ENCODE measurements around the gene XPNPEP2. TPM values are rescaled to one million over a fixed set of nuclear protein-coding genes. Genes with fewer than 3 reads are reported as not detected.

XPNPEP2 gene
- total RNA-seq, 1 experiment from 2014 or later: not detected

- H3K4me1 ChIP-seq (ENCODE audit: control insufficient read depth, insufficient read depth, low read length): no peaks in the 10 kb centered on the region
- no peak overlapping the region for H3K4me3 ChIP-seq (ENCODE audit: low read depth in 2 of 2, low read length in 2 of 2)
- ATAC-seq: no peak
- intact Hi-C loops (cut with micrococcal nuclease; ENCODE audit: unreplicated experiment) (no loop called here), in situ Hi-C loops (cut with HindIII; ENCODE audit: low pct_unique_long_range_greater_than_20kb, low sequenced_read_pairs) (no loop called here)
- POLR2A ChIA-PET: no interaction called here
- H3K36me3 ChIP-seq (ENCODE audit: control insufficient read depth, insufficient read depth, low read length): no peaks in the 10 kb centered on the region
- no peak for DNase-seq (ENCODE audit: low read depth, low spot score)
- TF ChIP-seq CTCF (IDR thresholded peaks at IDR 0.05): no peak
- no peak for TF ChIP-seq TCF7L2 (IDR thresholded peaks at IDR 0.05; ENCODE audit: low read depth, low read length)
- no peak for TF ChIP-seq SIN3A (IDR thresholded peaks at IDR 0.05; ENCODE audit: borderline replicate concordance, insufficient read depth, low read depth, low read length)
- TF ChIP-seq REST (IDR thresholded peaks at IDR 0.05; ENCODE audit: insufficient read depth in 1 of 2, low read depth in 2 of 2, low read length in 1 of 2): no peak
- no peak for TF ChIP-seq POLR2AphosphoS5 (IDR thresholded peaks at IDR 0.05; ENCODE audit: low read depth, low read length)
- CTCF ChIA-PET: no interaction called here
- no peaks in the 10 kb centered on the region for H3K27me3 ChIP-seq (ENCODE audit: control insufficient read depth, insufficient read depth, low read length)
- no peak overlapping the region for H3K27ac ChIP-seq (ENCODE audit: low read length)
- H3K9me3 ChIP-seq (ENCODE audit: control insufficient read depth, insufficient read depth, low read depth, low read length): no peaks in the 10 kb centered on the region
- no TSS peak for BruUV-seq (replicated peaks)
These were observed 43.9 kb downstream of the XPNPEP2 start for GRCh38 chrX:129782706-129783105.

GRCh38 chrX:129783291-129783713, 44.5 kb downstream of the XPNPEP2 start:
- Histone ChIP-seq H3K27me3 (ENCODE audit: control insufficient read depth, insufficient read depth, low read length) (no peaks in the 10 kb centered on the region), H3K27ac (ENCODE audit: low read length) (no peak overlapping the region), H3K4me3 (ENCODE audit: low read depth in 2 of 2, low read length in 2 of 2) (no peak overlapping the region), H3K9me3 (ENCODE audit: control insufficient read depth, insufficient read depth, low read depth, low read length) (no peaks in the 10 kb centered on the region), H3K36me3 (ENCODE audit: control insufficient read depth, insufficient read depth, low read length) (no peaks in the 10 kb centered on the region), H3K4me1 (ENCODE audit: control insufficient read depth, insufficient read depth, low read length) (no peaks in the 10 kb centered on the region)
- in situ Hi-C loops (cut with HindIII; ENCODE audit: low pct_unique_long_range_greater_than_20kb, low sequenced_read_pairs): no loop called here
- CTCF ChIA-PET: interaction anchor here (0.5 kb wide), 1 partner anchor 306 kb away, joined by 3 read pairs; no protein-coding TSS in a partner anchor
- intact Hi-C loops (cut with micrococcal nuclease; ENCODE audit: unreplicated experiment): no loop called here
- no peak for DNase-seq (ENCODE audit: low read depth, low spot score)
- POLR2A ChIA-PET: no interaction called here
- no TSS peak for BruUV-seq (replicated peaks)
- ATAC-seq: no peak
- no peak for TF ChIP-seq SIN3A (IDR thresholded peaks at IDR 0.05; ENCODE audit: borderline replicate concordance, insufficient read depth, low read depth, low read length)
- TF ChIP-seq TCF7L2 (IDR thresholded peaks at IDR 0.05; ENCODE audit: low read depth, low read length): no peak
- no peak for TF ChIP-seq POLR2AphosphoS5 (IDR thresholded peaks at IDR 0.05; ENCODE audit: low read depth, low read length)
- TF ChIP-seq CTCF (IDR thresholded peaks at IDR 0.05): no peak
- no peak for TF ChIP-seq REST (IDR thresholded peaks at IDR 0.05; ENCODE audit: insufficient read depth in 1 of 2, low read depth in 2 of 2, low read length in 1 of 2)
